ENCODE data around the gene DECR2.

- TF ChIP-seq POLR2AphosphoS5 (IDR thresholded peaks at IDR 0.05) (no peak), POLR2A (IDR thresholded peaks at IDR 0.05) (no peak)
- TF ChIP-seq, protein P1, sequence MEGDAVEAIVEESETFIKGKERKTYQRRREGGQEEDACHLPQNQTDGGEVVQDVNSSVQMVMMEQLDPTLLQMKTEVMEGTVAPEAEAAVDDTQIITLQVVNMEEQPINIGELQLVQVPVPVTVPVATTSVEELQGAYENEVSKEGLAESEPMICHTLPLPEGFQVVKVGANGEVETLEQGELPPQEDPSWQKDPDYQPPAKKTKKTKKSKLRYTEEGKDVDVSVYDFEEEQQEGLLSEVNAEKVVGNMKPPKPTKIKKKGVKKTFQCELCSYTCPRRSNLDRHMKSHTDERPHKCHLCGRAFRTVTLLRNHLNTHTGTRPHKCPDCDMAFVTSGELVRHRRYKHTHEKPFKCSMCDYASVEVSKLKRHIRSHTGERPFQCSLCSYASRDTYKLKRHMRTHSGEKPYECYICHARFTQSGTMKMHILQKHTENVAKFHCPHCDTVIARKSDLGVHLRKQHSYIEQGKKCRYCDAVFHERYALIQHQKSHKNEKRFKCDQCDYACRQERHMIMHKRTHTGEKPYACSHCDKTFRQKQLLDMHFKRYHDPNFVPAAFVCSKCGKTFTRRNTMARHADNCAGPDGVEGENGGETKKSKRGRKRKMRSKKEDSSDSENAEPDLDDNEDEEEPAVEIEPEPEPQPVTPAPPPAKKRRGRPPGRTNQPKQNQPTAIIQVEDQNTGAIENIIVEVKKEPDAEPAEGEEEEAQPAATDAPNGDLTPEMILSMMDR (IDR thresholded peaks at IDR 0.05): no peak
Observed at GRCh38 chr16:392450-393030, 9.1 kb upstream of the DECR2 start.
